CD1c-positive myeloid dendritic cell (primary cell): ENCODE measurements around the gene ZNF593.

ENCODE experiments used
- DNase-seq: peaks from one replicate; pipeline ENCODE4 v3.0.0-alpha.2; 2016; ENCODE audit errors: extremely low spot score

The ZNF593 gene

DNA sequence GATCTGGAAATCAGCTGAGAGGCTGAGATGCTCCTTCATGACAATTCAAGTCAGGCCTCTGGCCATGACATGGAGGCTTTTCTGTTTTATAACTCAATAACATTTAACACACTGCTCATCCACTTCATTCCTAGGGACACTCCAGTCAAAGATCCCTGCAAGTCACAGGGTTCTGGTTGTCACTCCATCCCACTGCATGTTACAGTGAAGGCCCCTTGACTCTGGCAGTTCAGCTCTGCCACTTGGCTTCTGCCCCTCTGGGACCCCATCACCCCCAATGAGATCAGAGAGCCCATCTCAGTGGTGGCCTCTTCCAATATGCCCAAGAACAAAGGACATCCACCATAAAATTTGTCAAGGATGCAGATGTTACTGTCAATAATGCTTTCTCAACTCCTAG is 20.8 kb upstream of the ZNF593 start:
- DNase-seq: no peak

DNA sequence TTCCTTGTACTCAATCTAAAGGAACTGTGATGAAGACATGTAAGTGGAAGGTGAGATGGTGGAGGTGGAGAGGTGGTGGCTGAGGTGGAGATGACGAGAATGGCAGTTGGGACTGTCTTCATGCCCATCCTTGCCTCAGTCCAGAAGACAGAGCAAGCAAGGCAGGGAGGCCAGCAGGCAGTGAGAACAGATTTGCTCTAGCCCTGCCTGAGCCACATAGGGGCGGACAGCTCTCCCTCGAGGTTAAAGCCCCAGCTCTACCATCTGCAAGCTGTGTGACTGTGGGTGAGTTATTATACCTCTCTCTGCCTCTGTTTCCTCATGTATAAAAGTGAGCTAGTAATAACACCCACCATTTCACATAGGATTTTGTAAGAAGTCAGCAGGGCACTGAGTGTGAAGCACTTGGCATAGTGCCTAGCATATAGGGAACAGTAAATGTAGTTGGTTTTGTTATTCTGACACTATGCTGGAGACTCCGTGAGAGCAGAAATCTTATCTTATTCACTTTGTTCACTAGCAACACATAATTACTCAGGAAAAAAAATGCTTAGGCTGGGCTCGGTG is 15.7 kb upstream of the ZNF593 start:
- DNase-seq: peak; percentile 51

DNA sequence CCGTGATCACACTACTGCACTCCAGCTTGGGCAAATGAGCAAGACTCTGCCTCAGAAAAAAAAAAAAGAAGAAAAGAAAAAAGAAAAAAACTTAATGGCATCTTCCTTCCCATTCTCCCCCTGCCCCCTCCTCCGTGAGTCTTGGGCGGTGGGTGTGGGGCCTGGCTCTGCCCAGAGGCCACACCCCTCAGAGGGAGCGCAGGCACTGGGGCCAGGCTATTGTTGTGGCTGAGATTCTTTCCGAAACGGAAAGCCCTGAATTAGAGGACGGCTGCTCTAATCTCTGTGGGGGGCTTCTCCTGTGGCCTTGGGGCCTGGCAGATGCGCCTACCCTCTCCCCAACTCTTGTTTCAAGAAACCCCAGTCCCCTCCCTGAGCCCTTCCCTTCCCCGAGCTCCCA is 15.0 kb upstream of the ZNF593 start:
- no peak for DNase-seq

DNA sequence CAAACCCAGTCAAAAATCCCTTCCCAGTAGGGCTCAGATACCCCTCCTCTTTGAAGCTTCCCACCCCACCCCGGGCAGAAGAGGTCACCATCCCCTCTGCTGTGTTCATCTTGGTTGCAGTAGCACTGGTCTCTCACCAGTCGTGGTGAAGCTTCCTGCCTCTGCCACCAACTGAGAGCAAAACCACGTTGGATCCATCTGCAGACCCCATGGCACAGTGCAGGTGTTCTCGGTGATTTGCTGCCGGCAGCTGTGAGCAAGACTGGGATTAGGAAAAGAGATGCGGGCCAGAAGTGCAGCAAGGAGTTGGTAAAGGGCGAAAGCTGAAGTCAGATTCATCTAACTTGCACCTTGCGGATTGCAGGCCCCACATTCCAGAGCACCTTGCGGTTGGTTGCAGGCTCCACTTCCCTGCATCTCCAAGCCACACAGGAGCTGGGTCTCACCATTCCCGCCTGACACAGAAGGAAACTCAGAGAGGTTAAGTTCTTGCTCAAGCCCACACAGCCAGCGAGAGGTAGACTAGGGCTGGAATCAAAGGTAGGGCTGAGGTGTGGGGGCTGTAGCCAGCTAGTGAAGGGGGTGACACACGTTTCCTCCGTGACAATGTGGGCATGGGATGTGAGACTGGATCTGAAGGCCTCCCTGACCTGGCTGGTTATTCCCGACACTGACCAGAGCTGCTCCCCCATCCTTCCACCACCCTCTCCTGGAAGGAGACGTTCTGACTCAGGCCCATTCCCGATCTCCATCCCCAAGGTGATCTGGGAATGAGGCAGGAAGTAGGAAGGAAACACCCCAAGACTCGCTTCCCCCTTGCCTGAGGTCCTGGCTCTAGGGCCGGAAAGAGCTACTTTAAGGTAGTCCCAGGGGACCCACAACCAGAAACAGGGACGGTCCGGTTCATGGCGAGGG is 14.1 kb upstream of the ZNF593 start:
- no peak for DNase-seq

DNA sequence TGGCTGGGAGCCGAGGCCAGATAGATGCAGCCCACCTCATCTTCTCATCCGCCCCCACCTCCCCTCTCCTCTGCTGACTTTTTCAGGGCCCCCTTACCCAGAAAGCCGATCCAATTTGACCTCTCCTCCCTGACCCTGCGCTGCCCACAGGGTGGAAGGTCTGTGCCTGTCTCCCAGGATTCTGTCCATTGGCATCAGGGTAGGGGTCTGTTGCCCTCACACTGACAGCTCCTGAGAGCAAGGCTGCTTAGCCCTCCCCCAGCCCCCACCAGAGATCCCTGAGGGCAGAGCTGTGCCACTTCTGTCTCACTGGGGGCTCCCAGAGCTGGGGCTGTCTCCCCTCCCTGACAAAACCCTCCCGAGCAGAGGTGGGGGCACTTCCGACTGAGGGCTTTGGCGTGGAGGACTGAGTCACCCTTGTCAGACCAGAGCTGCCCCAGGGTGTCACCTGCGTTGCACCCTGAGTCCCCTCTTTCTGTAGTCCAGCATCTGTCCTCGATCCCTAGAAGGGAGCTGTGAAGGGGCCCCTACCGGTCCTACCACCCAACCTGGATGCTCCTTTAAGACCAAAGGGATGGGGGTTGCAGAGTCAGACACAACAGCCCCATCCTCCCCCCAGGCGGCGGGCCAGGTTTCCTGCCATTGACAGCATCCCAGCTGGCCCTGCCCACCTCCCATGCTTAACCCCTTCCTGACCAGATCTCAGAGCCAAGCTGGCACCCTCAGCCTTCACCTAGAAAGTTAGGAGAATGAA is 13.2 kb upstream of the ZNF593 start:
- DNase-seq: no peak

DNA sequence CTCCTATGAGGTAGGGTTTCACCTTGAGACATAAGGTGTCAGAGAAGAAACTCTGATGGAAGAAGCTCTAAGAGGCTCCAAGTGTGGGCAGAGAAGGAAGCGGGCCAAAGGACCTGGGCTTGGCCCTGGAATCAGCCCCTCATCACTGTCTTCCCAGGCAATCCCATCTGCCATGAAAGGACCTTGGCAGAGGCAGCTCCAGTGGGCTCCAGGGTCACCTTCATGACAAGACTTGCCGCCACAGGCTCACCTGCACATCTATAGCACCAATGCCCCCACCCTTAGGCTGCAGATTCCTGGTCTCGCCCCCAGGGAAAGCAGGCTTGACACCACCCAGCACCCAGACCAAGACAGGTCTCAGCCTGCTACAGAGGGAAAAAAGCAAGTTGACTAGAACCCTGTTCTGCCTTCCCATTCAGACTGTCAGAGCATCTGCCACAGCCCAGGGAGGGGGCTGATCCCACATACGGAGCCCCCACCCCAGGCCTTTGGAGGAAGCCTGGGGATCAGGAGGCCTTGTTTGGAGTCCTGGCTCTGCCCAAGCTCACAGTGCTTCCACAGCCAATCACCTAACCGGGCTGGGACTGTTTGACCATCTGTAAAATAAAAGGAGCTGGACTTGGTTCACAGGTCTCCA is 11.3 kb upstream of the ZNF593 start:
- no peak for DNase-seq

DNA sequence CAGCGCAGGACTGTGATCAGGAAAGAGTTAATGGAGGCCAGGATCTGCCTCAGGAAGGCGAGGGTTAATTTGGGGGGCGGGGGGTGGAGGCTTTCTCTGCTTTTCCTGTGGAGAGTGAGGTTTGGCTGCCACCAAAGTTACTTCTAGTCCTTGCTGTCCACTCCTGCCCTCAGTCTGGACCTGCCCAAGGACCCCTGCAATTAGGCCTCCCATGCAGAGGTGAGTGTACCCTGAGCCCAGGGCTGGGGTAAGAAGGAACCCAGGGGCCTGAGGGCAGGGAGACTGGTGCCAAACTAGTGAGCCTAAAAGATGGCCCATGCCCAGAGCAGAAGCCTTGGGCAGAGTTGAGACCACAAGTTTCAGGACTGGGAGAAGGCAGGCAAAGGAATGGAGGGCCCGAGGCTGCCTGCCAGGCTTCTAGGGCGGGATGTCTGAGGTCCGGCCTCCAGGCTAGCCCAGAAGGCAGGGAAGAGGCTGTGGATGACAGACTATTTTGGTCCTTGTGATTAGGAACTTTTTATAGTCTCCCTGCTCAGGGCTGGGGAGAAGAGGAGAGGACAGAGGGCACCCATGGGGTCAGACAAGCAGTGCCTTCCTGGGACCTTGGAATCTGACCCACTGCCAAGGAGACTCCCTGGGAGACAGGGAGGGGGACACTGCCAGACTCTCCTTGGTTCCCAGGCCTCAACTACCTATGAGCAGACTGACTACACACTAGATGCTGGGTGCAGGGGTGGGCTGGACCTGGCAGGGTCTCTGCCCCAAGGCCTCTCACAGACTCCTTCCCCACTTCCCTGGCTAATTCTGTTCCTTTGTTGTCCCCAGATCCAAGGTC is 10.6 kb upstream of the ZNF593 start, which contains the start of gene FAM110D:
TSS of gene FAM110D (plus strand) at position 172 of the 835 bp plus-strand sequence. CDS start 2,213 bp downstream, outside the sequence.
- no peak for DNase-seq

DNA sequence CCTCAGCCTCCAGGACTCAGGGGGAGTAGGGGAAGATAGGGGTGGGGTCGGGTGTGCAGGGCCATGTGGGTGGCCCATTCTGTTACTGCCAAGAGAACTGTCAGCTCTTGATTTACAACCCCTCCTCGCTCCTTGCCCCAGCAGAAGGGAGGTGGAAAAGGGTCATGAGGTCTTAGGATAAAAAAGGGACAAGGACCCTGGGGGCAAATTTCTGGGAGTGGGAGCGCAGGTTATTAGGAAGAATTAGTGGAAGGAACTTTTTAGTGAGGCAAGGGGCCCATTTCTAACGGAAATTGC is 10.0 kb upstream of the ZNF593 start:
- DNase-seq: no peak

DNA sequence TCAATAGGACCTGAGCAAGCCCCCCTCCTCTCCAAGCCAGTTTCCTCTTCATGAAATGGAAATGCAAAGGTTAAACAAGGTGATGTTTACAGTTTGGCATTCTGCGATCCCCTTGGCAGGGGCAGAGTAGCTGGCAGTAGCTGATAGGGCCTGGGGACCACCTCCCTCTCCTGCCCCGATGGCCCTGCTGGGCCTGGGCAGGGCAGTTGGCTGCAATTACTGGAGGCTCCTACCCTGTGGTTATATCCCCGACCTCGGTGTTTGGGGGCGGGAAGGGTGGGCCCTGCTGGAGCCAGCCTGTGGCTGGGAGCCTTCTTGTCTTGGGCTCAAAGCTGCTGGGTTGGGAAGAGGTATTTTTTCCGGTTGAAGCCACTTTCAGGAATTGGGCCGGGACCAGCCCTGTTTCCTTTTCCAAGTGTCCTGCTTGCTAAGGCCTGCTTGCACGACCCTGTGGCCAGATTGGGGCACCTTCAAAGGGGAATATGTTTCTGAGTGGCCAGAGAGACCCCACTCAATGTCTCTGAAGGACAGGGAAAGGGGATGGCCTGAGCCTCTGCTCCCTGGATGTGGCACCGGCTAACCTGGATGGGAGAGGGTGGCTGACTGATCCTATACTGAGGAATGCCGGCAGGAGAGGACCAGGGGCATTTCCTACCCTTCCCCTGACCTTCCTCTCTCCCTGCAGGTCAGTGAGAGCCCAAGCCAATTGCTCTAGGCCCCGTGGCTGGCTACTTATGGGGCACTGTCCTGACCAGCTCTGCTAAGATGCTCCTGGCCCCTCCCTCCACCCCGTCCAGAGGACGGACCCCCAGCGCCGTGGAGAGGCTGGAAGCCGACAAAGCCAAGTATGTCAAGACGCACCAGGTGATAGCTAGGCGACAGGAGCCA is 8.9 kb upstream of the ZNF593 start:
- DNase-seq: no peak

DNA sequence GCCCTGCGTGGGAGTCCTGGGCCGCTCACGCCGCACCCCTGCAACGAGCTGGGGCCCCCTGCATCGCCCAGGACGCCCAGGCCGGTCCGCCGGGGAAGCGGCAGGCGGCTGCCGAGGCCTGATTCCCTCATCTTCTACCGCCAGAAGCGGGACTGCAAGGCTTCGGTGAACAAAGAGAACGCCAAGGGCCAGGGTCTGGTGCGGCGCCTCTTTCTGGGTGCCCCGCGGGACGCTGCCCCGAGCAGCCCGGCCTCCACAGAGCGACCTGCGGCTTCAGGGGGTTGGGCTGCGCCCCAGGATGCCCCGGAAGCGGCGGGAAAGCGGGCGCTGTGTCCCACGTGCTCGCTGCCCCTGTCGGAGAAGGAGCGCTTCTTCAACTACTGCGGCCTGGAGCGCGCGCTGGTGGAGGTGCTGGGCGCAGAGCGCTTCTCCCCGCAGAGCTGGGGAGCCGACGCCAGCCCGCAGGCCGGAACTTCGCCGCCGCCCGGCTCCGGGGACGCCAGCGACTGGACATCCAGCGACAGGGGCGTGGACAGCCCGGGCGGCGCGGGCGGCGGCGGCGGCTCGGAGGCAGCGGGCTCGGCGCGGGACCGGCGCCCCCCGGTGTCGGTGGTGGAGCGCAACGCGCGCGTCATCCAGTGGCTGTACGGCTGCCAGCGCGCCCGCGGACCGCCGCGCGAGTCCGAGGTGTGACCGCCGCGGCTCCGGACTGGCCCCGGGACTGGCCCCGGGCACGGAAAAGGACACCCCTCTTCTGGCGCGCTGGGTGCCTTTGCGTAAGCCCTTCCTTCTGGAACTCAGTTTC is 8.1 kb upstream of the ZNF593 start:
- DNase-seq: peak; percentile 66

DNA sequence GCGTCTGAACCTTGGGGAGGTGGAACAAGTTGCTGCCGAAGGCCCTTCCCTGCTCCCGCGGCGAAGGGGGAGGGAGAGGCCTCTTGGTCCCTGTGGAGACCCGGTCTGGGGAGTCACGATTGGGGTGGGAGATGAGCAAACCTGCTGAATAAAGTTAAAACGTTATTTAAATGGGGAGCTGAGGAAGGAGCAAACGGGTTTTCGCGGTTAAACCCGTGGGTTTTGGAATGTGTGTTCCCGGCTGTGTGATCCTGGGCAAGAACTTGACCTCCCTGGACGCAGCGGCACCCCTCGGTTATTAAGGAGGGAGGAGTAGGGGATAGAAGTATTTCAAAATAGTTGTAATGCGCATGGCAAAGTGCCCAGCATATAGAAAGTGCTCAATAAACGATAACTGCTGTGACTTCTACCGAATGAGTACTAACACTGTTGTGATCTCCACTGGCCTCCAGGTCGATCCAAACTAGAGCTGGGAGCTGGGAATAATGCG is 7.4 kb upstream of the ZNF593 start:
- DNase-seq: no peak

DNA sequence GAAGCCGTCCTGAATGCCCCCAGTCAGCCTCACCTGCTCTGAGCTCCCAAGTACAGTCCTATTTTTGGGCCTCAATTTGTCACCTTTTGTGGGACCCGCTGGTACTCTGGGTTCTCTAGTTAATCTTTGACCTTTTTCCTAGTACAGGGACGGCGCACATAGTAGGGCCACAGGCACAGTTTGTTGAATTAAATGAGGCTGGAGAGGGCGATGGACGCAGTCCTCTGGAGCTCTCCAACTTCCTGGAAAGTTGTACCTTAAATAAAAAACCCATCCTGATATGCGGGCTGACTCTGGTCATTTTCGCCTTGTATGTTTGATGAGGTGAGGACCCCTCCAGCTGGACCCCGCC is 6.0 kb upstream of the ZNF593 start:
- no peak for DNase-seq

DNA sequence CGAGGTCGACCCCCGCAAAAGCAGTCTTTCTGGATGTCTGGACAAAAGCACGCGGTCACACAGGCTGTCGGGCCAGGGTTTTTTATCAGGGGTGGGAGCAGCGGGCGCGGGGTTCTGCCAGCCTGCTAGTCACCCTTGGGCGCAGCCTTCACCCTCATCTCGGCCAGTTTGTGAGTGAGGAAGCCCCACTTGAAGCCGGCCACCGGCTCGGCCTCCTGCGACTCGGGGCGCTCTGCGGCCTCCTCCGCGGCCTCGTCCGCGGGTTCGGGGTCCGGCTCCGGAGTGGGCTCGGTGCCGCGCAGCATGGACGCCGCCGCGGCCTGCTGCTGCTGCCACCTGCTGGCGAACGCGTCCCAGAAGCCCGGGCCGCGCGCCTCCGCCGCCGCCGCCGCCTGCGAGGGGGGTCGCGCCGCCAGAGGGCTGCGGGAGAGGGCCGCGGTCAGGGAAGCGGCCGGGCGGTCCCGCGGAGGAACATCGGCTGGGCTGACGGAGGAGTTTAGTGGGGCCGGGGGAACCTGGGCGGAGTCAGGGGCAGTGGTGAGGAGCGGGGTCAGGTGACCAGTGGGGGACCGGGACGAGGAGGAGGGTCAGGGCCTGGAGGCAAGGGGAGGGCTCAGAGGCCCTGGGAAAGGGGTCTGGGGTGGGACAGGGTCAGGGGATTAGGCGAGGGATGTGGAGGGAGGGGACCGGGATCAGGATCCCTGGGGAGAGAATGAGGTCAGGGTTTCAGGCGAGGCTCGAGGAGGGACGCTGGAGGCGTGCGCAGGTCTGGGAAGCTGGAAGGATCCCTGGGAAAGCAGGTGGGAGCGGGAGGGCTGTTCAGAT is 5.5 kb upstream of the ZNF593 start:
- peak; percentile 52 for DNase-seq

DNA sequence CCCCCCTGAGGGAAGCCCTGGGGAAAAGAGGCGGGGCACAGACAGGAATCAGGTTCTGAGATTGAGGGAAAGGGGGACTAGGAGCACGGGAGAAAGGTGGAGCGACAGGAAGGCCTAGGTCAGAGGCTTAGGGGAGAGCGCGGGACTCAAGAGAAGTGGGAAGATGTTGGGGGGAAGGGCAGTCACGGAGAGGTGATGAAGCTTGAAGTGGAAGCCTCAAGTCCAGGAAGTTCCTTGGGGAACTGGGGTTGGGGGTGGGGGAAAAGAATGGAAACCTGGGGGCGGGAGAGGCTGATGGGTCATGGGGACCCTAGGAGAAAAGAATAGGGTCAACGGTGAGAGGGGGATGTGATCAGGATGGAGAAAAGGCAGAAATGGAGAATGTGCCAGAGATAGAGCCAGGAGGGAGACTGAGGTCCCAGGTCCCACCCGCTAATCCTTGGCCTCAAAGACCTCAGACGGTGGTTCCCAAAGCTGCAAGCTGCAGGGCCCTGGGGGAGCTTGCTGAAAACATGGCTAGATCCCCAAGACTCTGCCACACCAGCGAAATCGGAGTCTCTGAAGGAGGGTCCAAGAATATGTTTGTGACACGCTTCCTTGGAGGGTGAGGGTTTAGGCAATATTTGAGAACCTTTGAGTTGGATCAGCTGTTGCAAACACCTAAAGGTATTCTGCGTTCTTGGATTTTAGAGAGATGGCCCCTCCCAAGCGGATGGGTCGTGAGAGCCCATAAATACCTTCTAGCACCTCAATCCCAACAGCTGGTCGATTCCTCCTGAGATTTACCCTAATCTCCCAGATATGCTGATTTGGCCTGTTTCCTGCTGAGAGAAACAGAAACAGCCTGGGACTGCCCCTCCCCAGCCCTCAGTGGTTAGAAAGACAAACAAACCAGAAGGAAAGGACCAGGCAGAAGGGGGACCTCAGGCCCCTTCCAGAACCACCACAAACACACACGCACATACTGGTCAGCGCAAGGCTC is 4.6 kb upstream of the ZNF593 start:
- no peak for DNase-seq

DNA sequence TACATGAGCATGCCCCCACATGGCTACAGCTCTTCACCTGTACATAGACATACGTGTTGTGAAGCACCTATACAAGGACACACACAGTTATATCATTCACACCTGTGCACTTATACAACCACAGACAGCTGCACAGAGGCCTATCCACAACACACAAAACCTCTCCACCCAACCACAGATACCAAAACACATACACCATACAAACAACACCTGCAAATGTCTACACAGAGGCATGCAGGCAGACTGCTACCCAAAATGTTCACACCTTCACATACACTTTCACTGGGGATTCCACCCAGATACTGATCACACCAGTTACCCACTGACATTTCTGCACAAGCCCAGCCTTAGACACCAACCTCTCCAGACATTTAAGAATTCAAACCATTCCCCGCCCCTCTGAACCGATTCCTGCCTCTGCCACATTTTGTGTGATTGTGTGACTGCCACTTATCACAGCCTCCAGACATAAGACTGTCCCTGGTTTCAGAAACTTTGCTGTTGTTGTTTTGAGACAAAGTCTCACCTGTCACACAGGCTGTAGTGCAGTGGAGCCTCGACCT is 2.9 kb upstream of the ZNF593 start:
- no peak for DNase-seq

DNA sequence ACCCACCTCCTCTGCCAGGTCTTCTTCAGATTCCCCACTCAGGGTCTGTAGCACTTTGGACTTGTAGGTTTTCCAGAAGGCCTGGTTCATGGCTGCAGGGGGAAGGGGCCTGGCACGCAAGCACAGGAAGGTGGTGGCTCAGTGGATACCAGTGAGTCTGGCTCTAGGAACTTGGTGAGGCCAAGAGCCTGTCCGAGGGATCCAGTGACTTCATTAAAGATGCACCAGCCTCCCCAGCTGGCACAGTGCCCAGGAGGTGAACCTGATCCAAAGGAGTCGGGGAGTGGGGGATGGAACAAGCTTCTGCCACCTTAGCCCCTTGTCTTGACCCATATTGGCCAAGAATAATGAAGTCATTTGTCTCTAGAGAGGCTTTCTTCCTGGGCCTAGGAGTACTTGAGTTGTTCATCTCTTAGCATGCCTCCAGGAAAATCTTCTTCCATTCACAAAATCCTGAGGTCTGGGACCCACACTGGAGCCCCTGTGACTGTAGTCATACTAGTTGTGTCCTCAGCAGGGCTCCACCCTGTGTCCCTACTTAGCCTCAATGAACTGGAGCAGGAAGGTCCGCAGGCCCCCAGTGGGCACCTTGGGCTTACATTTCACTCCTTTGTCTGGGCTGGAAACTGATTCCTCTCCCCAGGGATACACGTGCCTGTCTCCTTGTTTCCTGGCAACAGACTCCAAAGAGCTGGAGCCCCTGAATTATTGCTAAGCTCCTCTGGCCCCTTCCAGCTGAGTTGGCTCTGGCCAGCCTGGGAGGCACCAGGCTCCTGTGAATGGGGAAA is 1.1 kb upstream of the ZNF593 start, which contains the start of gene C1orf232:
TSS of gene C1orf232 (minus strand) at position 554 of the 788 bp plus-strand sequence. CDS start at position 90, 464 bp downstream.
- DNase-seq: no peak
